ENCODE measurements around the gene AUTS2.
"Not testable (repeated sequence)": the region's sequence is repeated elsewhere in the genome, so short reads cannot be mapped to it uniquely, and the experiment has no call there.

Gene AUTS2

GRCh38 chr7:70243443-70243842, 645.2 kb downstream of the AUTS2 start:
- no peak for DNase-seq (ENCODE audit: low read depth)

- no peak for DNase-seq (ENCODE audit: low read depth)
Observed at GRCh38 chr7:70257921-70258320, 659.6 kb downstream of the AUTS2 start.

GRCh38 chr7:70259502-70259901, 661.2 kb downstream of the AUTS2 start:
- DNase-seq (ENCODE audit: low read depth) = no peak

GRCh38 chr7:70263471-70264255, 665.4 kb downstream of the AUTS2 start:
- DNase-seq (ENCODE audit: low read depth) = no peak

- DNase-seq (ENCODE audit: low read depth) = peak; percentile 28
Observed at GRCh38 chr7:70266186-70266585, 667.9 kb downstream of the AUTS2 start.

GRCh38 chr7:70267381-70268120, 669.3 kb downstream of the AUTS2 start:
- DNase-seq (ENCODE audit: low read depth) = no peak

- DNase-seq (ENCODE audit: low read depth) = no peak
Observed at GRCh38 chr7:70268179-70268578, 669.9 kb downstream of the AUTS2 start.

GRCh38 chr7:70270149-70270548, 671.9 kb downstream of the AUTS2 start:
- no peak for DNase-seq (ENCODE audit: low read depth)

GRCh38 chr7:70271617-70272081, 673.4 kb downstream of the AUTS2 start:
- DNase-seq (ENCODE audit: low read depth) = no peak

- DNase-seq (ENCODE audit: low read depth) = not testable (repeated sequence)
Observed at GRCh38 chr7:70275570-70275969, 677.3 kb downstream of the AUTS2 start.

- no peak for DNase-seq (ENCODE audit: low read depth)
Observed at GRCh38 chr7:70285187-70285586, 686.9 kb downstream of the AUTS2 start.

GRCh38 chr7:70285854-70286253, 687.6 kb downstream of the AUTS2 start:
- no peak for DNase-seq (ENCODE audit: low read depth)

- DNase-seq (ENCODE audit: low read depth) = no peak
Observed at GRCh38 chr7:70288781-70289456, 690.6 kb downstream of the AUTS2 start.

- DNase-seq (ENCODE audit: low read depth) = no peak
Observed at GRCh38 chr7:70292716-70293115, 694.4 kb downstream of the AUTS2 start.

- no peak for DNase-seq (ENCODE audit: low read depth)
Observed at GRCh38 chr7:70294211-70294911, 696.1 kb downstream of the AUTS2 start.

GRCh38 chr7:70298780-70299471, 700.7 kb downstream of the AUTS2 start:
- DNase-seq (ENCODE audit: low read depth) = no peak

GRCh38 chr7:70299472-70299807, 701.2 kb downstream of the AUTS2 start:
- DNase-seq (ENCODE audit: low read depth) = no peak

GRCh38 chr7:70301673-70302185, 703.5 kb downstream of the AUTS2 start:
- no peak for DNase-seq (ENCODE audit: low read depth)

GRCh38 chr7:70303309-70303708, 705.0 kb downstream of the AUTS2 start:
- no peak for DNase-seq (ENCODE audit: low read depth)

GRCh38 chr7:70303780-70304179, 705.5 kb downstream of the AUTS2 start:
- no peak for DNase-seq (ENCODE audit: low read depth)

GRCh38 chr7:70306173-70306572, 707.9 kb downstream of the AUTS2 start:
- no peak for DNase-seq (ENCODE audit: low read depth)

Measured in amniotic epithelial cell (primary cell).